ENCODE data around the gene SPAG8. TPM values are rescaled to one million over a fixed set of nuclear protein-coding genes. Genes with fewer than 3 reads are reported as not detected.

The SPAG8 gene
- total RNA-seq, 4 donors from 2014 or later, result 0.94 TPM; not detected in 3

DNA sequence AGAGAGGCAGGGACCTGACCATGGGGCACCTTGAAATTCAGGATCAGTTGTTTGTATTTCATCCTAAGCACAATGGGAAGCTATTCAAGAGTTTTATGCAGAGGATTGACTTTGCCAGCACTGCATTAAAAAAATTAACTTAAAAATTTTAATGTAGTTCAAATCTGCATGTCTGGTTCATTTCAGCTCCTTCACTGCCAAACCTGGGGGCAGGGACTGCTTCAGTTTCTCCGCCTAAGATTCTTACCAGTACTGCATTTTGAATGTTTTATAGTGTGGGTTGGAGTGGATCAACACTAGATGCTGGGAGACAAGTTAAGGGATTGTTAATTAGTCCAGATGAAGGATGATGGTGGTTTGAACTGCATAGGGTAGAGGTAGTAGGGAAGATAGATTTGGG, 42.3 kb downstream of the SPAG8 start:
- no peak overlapping the region for H3K27ac ChIP-seq
- no peak overlapping the region for H3K4me3 ChIP-seq
- H3K36me3 ChIP-seq, result no peaks in the 10 kb centered on the region
- H3K4me1 ChIP-seq, result peaks cover 0 to 33% (median 5%) of the 10 kb centered on the region in 4 donors
- no peak for DNase-seq
- no peaks in the 10 kb centered on the region for H3K27me3 ChIP-seq
- no peak for TF ChIP-seq POLR2A (IDR thresholded peaks at IDR 0.05)
- TF ChIP-seq, protein P1, sequence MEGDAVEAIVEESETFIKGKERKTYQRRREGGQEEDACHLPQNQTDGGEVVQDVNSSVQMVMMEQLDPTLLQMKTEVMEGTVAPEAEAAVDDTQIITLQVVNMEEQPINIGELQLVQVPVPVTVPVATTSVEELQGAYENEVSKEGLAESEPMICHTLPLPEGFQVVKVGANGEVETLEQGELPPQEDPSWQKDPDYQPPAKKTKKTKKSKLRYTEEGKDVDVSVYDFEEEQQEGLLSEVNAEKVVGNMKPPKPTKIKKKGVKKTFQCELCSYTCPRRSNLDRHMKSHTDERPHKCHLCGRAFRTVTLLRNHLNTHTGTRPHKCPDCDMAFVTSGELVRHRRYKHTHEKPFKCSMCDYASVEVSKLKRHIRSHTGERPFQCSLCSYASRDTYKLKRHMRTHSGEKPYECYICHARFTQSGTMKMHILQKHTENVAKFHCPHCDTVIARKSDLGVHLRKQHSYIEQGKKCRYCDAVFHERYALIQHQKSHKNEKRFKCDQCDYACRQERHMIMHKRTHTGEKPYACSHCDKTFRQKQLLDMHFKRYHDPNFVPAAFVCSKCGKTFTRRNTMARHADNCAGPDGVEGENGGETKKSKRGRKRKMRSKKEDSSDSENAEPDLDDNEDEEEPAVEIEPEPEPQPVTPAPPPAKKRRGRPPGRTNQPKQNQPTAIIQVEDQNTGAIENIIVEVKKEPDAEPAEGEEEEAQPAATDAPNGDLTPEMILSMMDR (IDR thresholded peaks at IDR 0.05), result no peak
- no peaks in the 10 kb centered on the region for H3K9me3 ChIP-seq

DNA sequence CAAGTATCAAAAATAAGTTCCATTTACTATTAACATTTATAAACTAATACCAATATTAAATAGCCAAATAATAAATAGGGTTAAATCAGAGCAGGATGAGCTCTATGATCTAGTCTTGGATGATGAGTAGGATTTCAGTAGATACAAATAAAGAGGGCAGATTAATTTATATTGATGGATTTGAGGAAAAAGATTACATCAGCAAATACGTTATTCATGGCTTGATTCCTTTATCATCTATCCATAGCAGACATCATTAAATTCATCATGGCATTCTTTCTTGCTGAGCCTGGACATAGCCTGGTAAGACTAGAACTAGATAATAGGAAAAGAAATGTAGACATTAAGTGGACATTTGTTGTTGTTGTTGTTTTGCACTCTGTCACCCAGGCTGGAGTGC, 44.6 kb downstream of the SPAG8 start:
- no peak overlapping the region for H3K27ac ChIP-seq
- H3K4me1 ChIP-seq, result peaks cover 0 to 26% (median 5%) of the 10 kb centered on the region in 4 donors
- H3K36me3 ChIP-seq, result no peaks in the 10 kb centered on the region
- H3K9me3 ChIP-seq, result no peaks in the 10 kb centered on the region
- DNase-seq, result no peak
- TF ChIP-seq, protein P1 (IDR thresholded peaks at IDR 0.05), result no peak
- no peak overlapping the region for H3K4me3 ChIP-seq
- H3K27me3 ChIP-seq, result no peaks in the 10 kb centered on the region

DNA sequence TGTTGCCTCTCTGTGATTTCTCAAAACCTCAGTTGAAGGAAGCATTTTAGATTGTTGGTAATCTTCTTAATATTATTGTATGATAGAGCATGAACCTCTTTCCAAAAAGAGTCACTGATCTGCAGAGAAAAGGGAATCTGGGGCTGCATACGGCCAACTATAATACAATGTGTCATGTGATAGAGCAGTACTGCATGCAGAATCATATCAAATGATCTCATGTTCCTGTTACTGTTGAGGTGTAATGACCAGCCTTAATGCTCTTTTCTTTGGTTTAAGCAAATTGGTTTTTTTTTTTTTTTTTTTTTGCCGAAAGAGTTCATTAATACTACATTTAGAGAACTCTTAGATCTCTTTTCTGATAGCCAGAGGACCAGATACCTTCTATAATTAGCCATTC, 45.1 kb downstream of the SPAG8 start:
- Histone ChIP-seq H3K9me3 (no peaks in the 10 kb centered on the region), H3K27me3 (no peaks in the 10 kb centered on the region), H3K27ac (no peak overlapping the region), H3K4me1 (peaks cover 0 to 22% (median 5%) of the 10 kb centered on the region in 4 donors), H3K36me3 (no peaks in the 10 kb centered on the region), H3K4me3 (no peak overlapping the region)
- DNase-seq, result no peak
- TF ChIP-seq POLR2A (IDR thresholded peaks at IDR 0.05), result no peak
- TF ChIP-seq, protein P1 (IDR thresholded peaks at IDR 0.05), result no peak

DNA sequence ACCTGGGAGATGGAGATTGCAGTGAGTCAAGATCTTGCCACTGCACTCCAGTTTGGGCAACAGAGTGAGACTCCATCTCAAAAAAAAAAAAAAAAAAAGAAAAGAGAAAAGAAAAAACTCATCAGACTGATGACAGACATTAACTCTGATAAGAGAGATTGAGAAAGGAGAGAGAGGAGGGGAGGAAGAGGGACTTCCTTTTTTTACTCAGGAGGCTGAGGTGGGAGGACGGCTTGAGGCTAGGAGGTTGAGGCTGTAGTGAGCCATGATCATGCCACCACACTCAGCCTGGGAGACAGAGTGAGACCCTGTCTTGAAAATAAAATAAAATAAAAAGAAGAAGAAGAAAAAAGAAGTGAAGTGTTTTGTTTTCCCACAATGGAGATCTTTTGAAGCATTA, 48.3 kb downstream of the SPAG8 start:
- no peak for DNase-seq
- no peak overlapping the region for H3K4me3 ChIP-seq
- no peak for TF ChIP-seq POLR2A (IDR thresholded peaks at IDR 0.05)
- TF ChIP-seq, protein P1 (IDR thresholded peaks at IDR 0.05), result no peak
- H3K9me3 ChIP-seq, result no peaks in the 10 kb centered on the region
- no peaks in the 10 kb centered on the region for H3K27me3 ChIP-seq
- H3K27ac ChIP-seq, result no peak overlapping the region
- H3K4me1 ChIP-seq, result peaks cover 0 to 2% (median 0%) of the 10 kb centered on the region in 4 donors
- no peaks in the 10 kb centered on the region for H3K36me3 ChIP-seq

DNA sequence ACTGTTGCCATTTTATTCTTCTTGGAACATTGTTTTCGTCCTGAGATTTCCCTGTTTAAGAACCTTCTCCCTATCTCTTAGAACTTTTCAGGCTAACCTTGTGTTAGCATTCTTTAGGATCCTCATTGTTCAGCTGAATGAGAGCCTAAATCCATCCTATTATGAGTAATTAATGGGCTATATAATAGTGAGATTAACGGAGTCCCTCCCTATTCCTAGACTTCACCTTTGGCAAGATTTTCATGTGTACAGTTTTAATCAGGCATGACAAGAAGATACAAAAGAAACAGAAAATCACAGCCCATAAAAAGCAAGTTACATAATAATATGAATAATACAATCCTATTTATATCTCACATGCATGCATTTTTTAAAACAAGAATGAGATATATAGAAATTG, 48.9 kb downstream of the SPAG8 start:
- TF ChIP-seq POLR2A (IDR thresholded peaks at IDR 0.05), result no peak
- TF ChIP-seq, protein P1 (IDR thresholded peaks at IDR 0.05), result no peak
- no peak overlapping the region for H3K27ac ChIP-seq

DNA sequence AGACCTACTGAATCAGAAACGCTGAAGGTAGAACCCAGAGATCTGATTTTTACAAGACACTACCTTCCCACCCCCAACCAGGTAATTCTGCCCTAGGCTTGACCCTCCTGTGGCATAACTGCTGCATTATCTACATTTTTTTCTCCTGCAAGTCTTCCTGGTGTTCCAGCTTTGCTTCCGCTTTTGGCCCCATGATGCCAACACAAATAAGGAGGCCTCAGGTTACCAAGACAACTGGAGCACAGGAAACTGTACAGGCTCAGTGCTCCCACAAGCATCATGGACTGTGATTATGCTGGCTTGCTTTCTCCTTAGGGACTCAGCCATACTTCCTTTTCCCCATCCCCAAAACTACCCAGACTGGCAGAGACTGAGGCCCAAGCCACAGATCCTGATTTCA, 51.4 kb downstream of the SPAG8 start:
- Histone ChIP-seq H3K36me3 (no peaks in the 10 kb centered on the region), H3K27ac (no peak overlapping the region), H3K9me3 (no peaks in the 10 kb centered on the region), H3K4me1 (peaks cover 0 to 16% (median 9%) of the 10 kb centered on the region in 4 donors), H3K27me3 (no peaks in the 10 kb centered on the region), H3K4me3 (no peak overlapping the region)
- TF ChIP-seq, protein P1 (IDR thresholded peaks at IDR 0.05), result no peak
- no peak for TF ChIP-seq POLR2A (IDR thresholded peaks at IDR 0.05)
- no peak for DNase-seq

More for the DNA sequence above, 48.9 kb downstream of the SPAG8 start:
- peaks cover 0 to 8% (median 0%) of the 10 kb centered on the region in 4 donors for H3K4me1 ChIP-seq
- H3K4me3 ChIP-seq, result no peak overlapping the region
- H3K9me3 ChIP-seq, result no peaks in the 10 kb centered on the region
- H3K27me3 ChIP-seq, result no peaks in the 10 kb centered on the region
- H3K36me3 ChIP-seq, result no peaks in the 10 kb centered on the region
- DNase-seq, result no peak

All from Peyer's patch (tissue), 4 donors.